Measurements from ENCODE around the gene VEZT.

Gene VEZT

GRCh38 chr12:95336387-95337067, 118.9 kb downstream of the VEZT start:
- Histone ChIP-seq H3K4me1 (ENCODE audit: control insufficient read depth, low read length) (peaks cover 85% of the 10 kb centered on the region), H3K36me3 (ENCODE audit: control insufficient read depth, low read length) (peaks cover 6% of the 10 kb centered on the region; the same call in 1 of the 2 replicates), H3K79me2 (ENCODE audit: control insufficient read depth, low read length) (0 out of 2 replicates have a peak, but pooled peaks cover 4% of the 10 kb centered on the region), H3K9me3 (ENCODE audit: control insufficient read depth, insufficient read depth, low read length) (no peaks in the 10 kb centered on the region), H4K20me1 (ENCODE audit: control insufficient read depth, insufficient read depth, low read depth, low read length) (no peaks in the 10 kb centered on the region), H3K9me2 (replicated peaks; ENCODE audit: control insufficient read depth, low read length) (no peaks in the 10 kb centered on the region), H3K27me3 (ENCODE audit: control insufficient read depth, low read length) (no peaks in the 10 kb centered on the region), H3K4me2 (ENCODE audit: low read length) (peak overlapping the region; percentile 81), H3K27ac (ENCODE audit: low read depth, low read length) (peak overlapping the region; percentile 99), H3F3A (ENCODE audit: control insufficient read depth, insufficient read depth) (peaks cover 29% of the 10 kb centered on the region), H3K4me3 (ENCODE audit: low read length) (peak overlapping the region; percentile 68)
- TF ChIP-seq EZH2phosphoT487 (IDR thresholded peaks at IDR 0.05; ENCODE audit: borderline replicate concordance, low read length) (no peak), CTCF (IDR thresholded peaks at IDR 0.05; ENCODE audit: low read depth, low read length, poor library complexity, severe bottlenecking) (peak; percentile 80)

GRCh38 chr12:95337146-95337545, 119.5 kb downstream of the VEZT start:
- Histone ChIP-seq H3K9me3 (ENCODE audit: control insufficient read depth, insufficient read depth, low read length) (no peaks in the 10 kb centered on the region), H3K27ac (ENCODE audit: low read depth, low read length) (peak overlapping the region; percentile 99), H3K36me3 (ENCODE audit: control insufficient read depth, low read length) (peaks cover 6% of the 10 kb centered on the region; the same call in 1 of the 2 replicates), H3K4me1 (ENCODE audit: control insufficient read depth, low read length) (peaks cover 91% of the 10 kb centered on the region), H3K9me2 (replicated peaks; ENCODE audit: control insufficient read depth, low read length) (no peaks in the 10 kb centered on the region), H3K4me3 (ENCODE audit: low read length) (peak overlapping the region; percentile 68), H3F3A (ENCODE audit: control insufficient read depth, insufficient read depth) (peaks cover 34% of the 10 kb centered on the region), H3K4me2 (ENCODE audit: low read length) (peak overlapping the region; percentile 81), H3K79me2 (ENCODE audit: control insufficient read depth, low read length) (0 out of 2 replicates have a peak, but pooled peaks cover 4% of the 10 kb centered on the region), H4K20me1 (ENCODE audit: control insufficient read depth, insufficient read depth, low read depth, low read length) (no peaks in the 10 kb centered on the region), H3K27me3 (ENCODE audit: control insufficient read depth, low read length) (no peaks in the 10 kb centered on the region)
- no peak for TF ChIP-seq CTCF (IDR thresholded peaks at IDR 0.05; ENCODE audit: low read depth, low read length, poor library complexity, severe bottlenecking)
- TF ChIP-seq EZH2phosphoT487 (IDR thresholded peaks at IDR 0.05; ENCODE audit: borderline replicate concordance, low read length), result no peak

GRCh38 chr12:95339086-95339788, 121.6 kb downstream of the VEZT start:
- Histone ChIP-seq H4K20me1 (ENCODE audit: control insufficient read depth, insufficient read depth, low read depth, low read length) (no peaks in the 10 kb centered on the region), H3K27ac (ENCODE audit: low read depth, low read length) (peak overlapping the region; percentile 99), H3F3A (ENCODE audit: control insufficient read depth, insufficient read depth) (peaks cover 53% of the 10 kb centered on the region), H3K4me1 (ENCODE audit: control insufficient read depth, low read length) (peaks cover 100% of the 10 kb centered on the region), H3K4me2 (ENCODE audit: low read length) (peak overlapping the region; percentile 81), H3K4me3 (ENCODE audit: low read length) (0 out of 2 replicates have a peak overlapping the region, but pooled peaks have one; percentile 3), H3K9me2 (replicated peaks; ENCODE audit: control insufficient read depth, low read length) (no peaks in the 10 kb centered on the region), H3K79me2 (ENCODE audit: control insufficient read depth, low read length) (0 out of 2 replicates have a peak, but pooled peaks cover 4% of the 10 kb centered on the region), H3K27me3 (ENCODE audit: control insufficient read depth, low read length) (no peaks in the 10 kb centered on the region), H3K36me3 (ENCODE audit: control insufficient read depth, low read length) (peaks cover 6% of the 10 kb centered on the region; the same call in 1 of the 2 replicates), H3K9me3 (ENCODE audit: control insufficient read depth, insufficient read depth, low read length) (no peaks in the 10 kb centered on the region)
- TF ChIP-seq CTCF (IDR thresholded peaks at IDR 0.05; ENCODE audit: low read depth, low read length, poor library complexity, severe bottlenecking) (no peak), EZH2phosphoT487 (IDR thresholded peaks at IDR 0.05; ENCODE audit: borderline replicate concordance, low read length) (no peak)

All from DOHH2 (cell line).